Measurements from ENCODE around the gene CSTPP1. TPM values are rescaled to one million over a fixed set of nuclear protein-coding genes. Genes with fewer than 3 reads are reported as not detected.
"Not testable (repeated sequence)": the region's sequence is repeated elsewhere in the genome, so short reads cannot be mapped to it uniquely, and the experiment has no call there.

The CSTPP1 gene
- total RNA-seq, 3 donors from 2014 or later = 13.4 to 43.6 (median 30.5) TPM

DNA sequence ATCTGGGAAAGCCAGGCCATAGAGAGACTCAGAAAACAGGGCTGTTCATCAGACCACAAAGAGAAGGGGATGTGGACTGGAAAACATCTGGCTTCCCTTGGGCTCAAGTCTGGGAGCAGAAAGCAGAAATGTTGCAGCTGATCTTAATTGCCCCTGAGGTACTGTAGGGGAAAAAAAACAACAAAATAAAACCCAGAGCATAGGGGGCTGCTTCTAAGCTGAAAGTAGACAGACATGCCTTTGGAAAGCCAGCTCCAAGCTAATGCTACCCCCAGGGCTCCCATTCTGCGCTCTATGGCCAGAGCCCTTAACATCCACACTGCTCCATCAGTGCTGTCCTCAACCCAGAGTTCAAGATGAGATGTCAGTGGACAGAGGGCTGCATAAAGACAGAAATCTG is 251.7 kb downstream of the CSTPP1 start:
- intact Hi-C loops (cut with DNase I; ENCODE audit: low total_unique reads) = loop anchor here (10.0 kb wide), 2 partner anchors 67 to 167 kb away; partner anchors contain the start of genes MYBPC3 and NR1H3
- H3K27me3 ChIP-seq = no peaks in the 10 kb centered on the region
- no peaks in the 10 kb centered on the region for H3K9me3 ChIP-seq
- peaks cover 4 to 10% of the 10 kb centered on the region in 2 donors for H3K4me1 ChIP-seq
- H3K36me3 ChIP-seq = no peaks in the 10 kb centered on the region
- H3K27ac ChIP-seq = peak overlapping the region in 1 of 2 donors; percentile 89
- TF ChIP-seq POLR2A (IDR thresholded peaks at IDR 0.05) (no peak), POLR2AphosphoS5 (IDR thresholded peaks at IDR 0.05) (no peak)
- TF ChIP-seq, protein P1, sequence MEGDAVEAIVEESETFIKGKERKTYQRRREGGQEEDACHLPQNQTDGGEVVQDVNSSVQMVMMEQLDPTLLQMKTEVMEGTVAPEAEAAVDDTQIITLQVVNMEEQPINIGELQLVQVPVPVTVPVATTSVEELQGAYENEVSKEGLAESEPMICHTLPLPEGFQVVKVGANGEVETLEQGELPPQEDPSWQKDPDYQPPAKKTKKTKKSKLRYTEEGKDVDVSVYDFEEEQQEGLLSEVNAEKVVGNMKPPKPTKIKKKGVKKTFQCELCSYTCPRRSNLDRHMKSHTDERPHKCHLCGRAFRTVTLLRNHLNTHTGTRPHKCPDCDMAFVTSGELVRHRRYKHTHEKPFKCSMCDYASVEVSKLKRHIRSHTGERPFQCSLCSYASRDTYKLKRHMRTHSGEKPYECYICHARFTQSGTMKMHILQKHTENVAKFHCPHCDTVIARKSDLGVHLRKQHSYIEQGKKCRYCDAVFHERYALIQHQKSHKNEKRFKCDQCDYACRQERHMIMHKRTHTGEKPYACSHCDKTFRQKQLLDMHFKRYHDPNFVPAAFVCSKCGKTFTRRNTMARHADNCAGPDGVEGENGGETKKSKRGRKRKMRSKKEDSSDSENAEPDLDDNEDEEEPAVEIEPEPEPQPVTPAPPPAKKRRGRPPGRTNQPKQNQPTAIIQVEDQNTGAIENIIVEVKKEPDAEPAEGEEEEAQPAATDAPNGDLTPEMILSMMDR (IDR thresholded peaks at IDR 0.05) = no peak
- DNase-seq (ENCODE audit: low spot score in 2 of 2) = no peak
- H3K4me3 ChIP-seq = no peak overlapping the region

DNA sequence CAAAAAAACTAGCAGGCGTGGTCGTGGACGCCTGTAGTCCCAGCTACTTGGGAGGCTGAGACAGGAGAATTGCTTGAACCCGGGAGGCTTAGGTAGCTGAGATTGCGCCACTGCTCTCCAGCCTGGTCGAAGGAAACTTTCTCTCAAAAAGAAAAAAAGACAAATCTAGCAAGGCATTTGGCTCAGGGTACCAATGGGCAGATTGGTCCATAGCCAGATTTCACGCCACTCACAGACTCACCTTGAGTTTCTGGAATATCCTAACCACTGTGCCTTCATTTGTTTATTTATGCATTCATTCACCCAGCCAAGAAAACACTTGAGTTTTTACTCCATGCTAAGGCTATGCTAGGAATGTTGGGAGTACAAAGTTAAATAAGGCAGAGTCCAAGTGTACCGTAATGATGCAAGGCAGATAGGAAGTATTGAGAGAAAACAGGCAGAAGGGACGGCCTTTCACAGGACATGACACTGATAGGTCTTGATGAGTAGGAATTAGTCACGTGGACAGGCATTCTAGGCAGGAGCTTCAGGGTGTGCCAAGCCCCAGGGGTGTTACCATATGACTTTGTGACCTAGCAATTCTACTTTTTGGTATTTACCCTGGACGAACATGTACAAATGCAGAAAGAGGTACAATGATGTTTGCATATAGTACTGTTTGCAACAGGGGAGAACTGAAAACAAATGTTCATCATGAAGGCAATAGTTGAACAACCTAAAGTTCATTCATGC is 252.7 kb downstream of the CSTPP1 start:
- Histone ChIP-seq H3K27ac (peak overlapping the region in 1 of 2 donors; percentile 75), H3K9me3 (no peaks in the 10 kb centered on the region), H3K4me1 (peaks cover 4 to 10% of the 10 kb centered on the region in 2 donors), H3K27me3 (no peaks in the 10 kb centered on the region), H3K4me3 (no peak overlapping the region), H3K36me3 (no peaks in the 10 kb centered on the region)
- intact Hi-C loops (cut with DNase I; ENCODE audit: low total_unique reads) = loop anchor here (10.0 kb wide), 2 partner anchors 66 to 166 kb away; partner anchors contain the start of genes MYBPC3 and NR1H3
- DNase-seq (ENCODE audit: low spot score in 2 of 2) = peak in 1 of 2 donors; percentile 59
- TF ChIP-seq, protein P1 (IDR thresholded peaks at IDR 0.05) = no peak
- peak in 2 of 3 donors; percentile 21 to 53 for TF ChIP-seq POLR2AphosphoS5 (IDR thresholded peaks at IDR 0.05)
- TF ChIP-seq POLR2A (IDR thresholded peaks at IDR 0.05) = no peak

DNA sequence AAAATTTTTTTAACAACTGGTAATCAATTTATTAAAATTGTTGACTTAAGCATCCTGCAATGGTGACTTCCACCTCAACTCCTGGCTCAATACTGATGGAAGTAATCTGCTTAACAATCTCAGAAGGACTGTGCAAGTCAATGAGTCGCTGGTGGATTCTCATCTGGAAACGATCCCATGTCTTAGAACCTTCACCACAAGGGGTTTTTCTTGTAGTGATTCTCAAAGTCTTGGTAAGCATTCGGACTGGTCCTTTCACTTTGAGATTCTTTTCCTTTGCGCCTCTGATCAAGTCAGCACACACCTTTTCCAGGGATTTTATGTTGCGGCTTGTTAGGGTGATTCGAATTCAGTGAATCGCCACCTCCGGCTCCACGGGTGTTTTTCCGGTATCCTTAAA is 254.6 kb downstream of the CSTPP1 start:
- DNase-seq (ENCODE audit: low spot score in 2 of 2); H3K9me3 ChIP-seq; intact Hi-C loops (cut with DNase I; ENCODE audit: low total_unique reads); H3K27ac ChIP-seq; H3K36me3 ChIP-seq; H3K4me3 ChIP-seq; H3K27me3 ChIP-seq; H3K4me1 ChIP-seq: not testable (repeated sequence)

- DNase-seq (ENCODE audit: low spot score in 2 of 2) = no peak
- intact Hi-C loops (cut with DNase I; ENCODE audit: low total_unique reads) = no loop called here
- Histone ChIP-seq H3K27ac (no peak overlapping the region), H3K4me1 (peaks cover 0 to 4% of the 10 kb centered on the region in 2 donors), H3K27me3 (no peaks in the 10 kb centered on the region), H3K9me3 (no peaks in the 10 kb centered on the region), H3K4me3 (no peak overlapping the region), H3K36me3 (no peaks in the 10 kb centered on the region)
- no peak for TF ChIP-seq POLR2AphosphoS5 (IDR thresholded peaks at IDR 0.05)
- no peak for TF ChIP-seq POLR2A (IDR thresholded peaks at IDR 0.05)
- TF ChIP-seq, protein P1 (IDR thresholded peaks at IDR 0.05) = no peak
Measured at GRCh38 chr11:47192111-47192510, 255.6 kb downstream of the CSTPP1 start.

DNA sequence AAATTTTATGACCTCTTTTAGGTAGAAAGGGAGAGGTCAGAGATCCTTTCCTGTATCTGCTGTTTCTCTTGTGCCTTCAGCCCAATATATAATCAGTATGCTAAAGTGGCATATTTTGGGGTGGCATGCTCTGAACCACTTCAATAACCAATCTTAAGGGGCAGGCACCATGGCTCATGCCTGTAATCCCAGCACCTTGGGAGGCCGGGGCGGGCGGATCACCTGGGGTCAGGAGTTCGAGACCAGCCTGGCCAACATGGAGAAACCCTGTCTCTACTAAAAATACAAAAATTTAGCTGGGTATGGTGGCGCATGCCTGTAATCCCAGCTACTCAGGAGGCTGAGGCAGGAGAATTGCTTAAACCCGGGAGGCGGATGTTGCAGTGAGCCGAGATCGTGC is 261.6 kb downstream of the CSTPP1 start:
- intact Hi-C loops (cut with DNase I; ENCODE audit: low total_unique reads); H3K27me3 ChIP-seq; H3K9me3 ChIP-seq: not testable (repeated sequence)

DNA sequence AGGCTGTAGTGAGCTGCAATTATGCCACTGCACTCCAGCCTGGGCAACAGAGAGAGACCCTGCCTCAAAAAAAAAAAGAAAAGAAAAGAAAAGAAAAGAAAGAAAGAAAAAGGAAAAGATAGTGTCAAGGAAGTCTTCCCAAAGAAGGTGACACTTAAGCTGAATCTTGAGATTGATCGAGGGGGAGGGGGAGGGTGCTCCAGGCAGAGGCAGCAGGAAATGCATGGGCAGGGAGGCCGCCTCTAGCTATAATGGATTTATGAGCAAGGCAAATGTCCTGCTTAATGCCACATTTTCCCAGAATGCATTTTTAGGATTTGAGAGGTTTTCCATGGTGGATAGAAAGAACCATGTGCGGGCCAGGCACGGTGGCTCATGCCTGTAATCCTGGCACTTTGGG is 264.5 kb downstream of the CSTPP1 start:
- intact Hi-C loops (cut with DNase I; ENCODE audit: low total_unique reads) = no loop called here
- H3K4me1 ChIP-seq = no peaks in the 10 kb centered on the region
- H3K4me3 ChIP-seq = no peak overlapping the region
- no peaks in the 10 kb centered on the region for H3K36me3 ChIP-seq
- H3K9me3 ChIP-seq = no peaks in the 10 kb centered on the region
- TF ChIP-seq POLR2AphosphoS5 (IDR thresholded peaks at IDR 0.05) = no peak
- TF ChIP-seq, protein P1 (IDR thresholded peaks at IDR 0.05) = no peak
- TF ChIP-seq POLR2A (IDR thresholded peaks at IDR 0.05) = no peak
- no peaks in the 10 kb centered on the region for H3K27me3 ChIP-seq
- DNase-seq (ENCODE audit: low spot score in 2 of 2) = no peak
- H3K27ac ChIP-seq = no peak overlapping the region

More for the DNA sequence above, 261.6 kb downstream of the CSTPP1 start:
- not testable (repeated sequence) for H3K36me3 ChIP-seq; H3K27ac ChIP-seq; H3K4me1 ChIP-seq; DNase-seq (ENCODE audit: low spot score in 2 of 2); H3K4me3 ChIP-seq
